Measurements from ENCODE around the gene PIK3C2A. TPM values are rescaled to one million over a fixed set of nuclear protein-coding genes. Genes with fewer than 3 reads are reported as not detected.

PIK3C2A gene
- polyA plus RNA-seq, 1 of the 3 experiments (the other 2 are of a cell fraction) = 9.3 TPM

DNA sequence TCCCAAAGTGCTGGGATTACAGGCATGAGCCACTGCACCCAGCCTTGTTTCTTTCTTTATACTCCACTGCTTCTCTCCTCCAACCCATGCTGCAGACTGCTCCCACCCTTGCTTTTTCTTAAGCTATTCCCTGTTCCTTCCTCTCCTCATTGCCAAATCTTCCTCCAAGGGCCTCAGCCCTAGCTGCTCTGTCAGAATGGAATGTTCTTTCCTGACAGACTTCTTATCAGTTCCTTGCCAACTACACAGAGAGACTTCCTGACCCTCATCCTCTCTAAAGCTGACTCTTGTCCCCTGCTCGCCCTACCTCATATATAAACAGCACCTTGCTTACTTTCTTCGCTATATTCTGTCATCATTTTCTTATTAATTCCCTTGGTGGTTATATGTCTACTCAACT, 16.9 kb upstream of the PIK3C2A start:
- Histone ChIP-seq H3K36me3 (replicated peaks in 1 of 2; ENCODE audit: control insufficient read depth in 1 of 2, insufficient read depth in 2 of 2, low read length in 1 of 2) (no peaks in the 10 kb centered on the region), H4K20me1 (ENCODE audit: insufficient read depth) (no peaks in the 10 kb centered on the region), H3K4me3 (ENCODE audit: low read depth in 2 of 2, low read length in 1 of 2) (no peak overlapping the region), H2AFZ (ENCODE audit: low read depth) (no peak overlapping the region), H3K27me3 (ENCODE audit: insufficient read depth) (no peaks in the 10 kb centered on the region), H3K4me2 (no peak overlapping the region), H3F3A (replicated peaks; ENCODE audit: insufficient read depth) (no peaks in the 10 kb centered on the region), H3K9me3 (no peaks in the 10 kb centered on the region), H3K4me1 (ENCODE audit: control insufficient read depth in 1 of 2, insufficient read depth in 2 of 2, low read depth in 1 of 2, low read length in 1 of 2) (no peaks in the 10 kb centered on the region), H3K79me2 (ENCODE audit: insufficient read depth) (no peaks in the 10 kb centered on the region), H3K9me2 (no peaks in the 10 kb centered on the region), H3K9ac (no peak overlapping the region), H3K27ac (ENCODE audit: low read depth in 2 of 2, low read length in 1 of 2) (no peak overlapping the region)
- TF ChIP-seq, protein P1, sequence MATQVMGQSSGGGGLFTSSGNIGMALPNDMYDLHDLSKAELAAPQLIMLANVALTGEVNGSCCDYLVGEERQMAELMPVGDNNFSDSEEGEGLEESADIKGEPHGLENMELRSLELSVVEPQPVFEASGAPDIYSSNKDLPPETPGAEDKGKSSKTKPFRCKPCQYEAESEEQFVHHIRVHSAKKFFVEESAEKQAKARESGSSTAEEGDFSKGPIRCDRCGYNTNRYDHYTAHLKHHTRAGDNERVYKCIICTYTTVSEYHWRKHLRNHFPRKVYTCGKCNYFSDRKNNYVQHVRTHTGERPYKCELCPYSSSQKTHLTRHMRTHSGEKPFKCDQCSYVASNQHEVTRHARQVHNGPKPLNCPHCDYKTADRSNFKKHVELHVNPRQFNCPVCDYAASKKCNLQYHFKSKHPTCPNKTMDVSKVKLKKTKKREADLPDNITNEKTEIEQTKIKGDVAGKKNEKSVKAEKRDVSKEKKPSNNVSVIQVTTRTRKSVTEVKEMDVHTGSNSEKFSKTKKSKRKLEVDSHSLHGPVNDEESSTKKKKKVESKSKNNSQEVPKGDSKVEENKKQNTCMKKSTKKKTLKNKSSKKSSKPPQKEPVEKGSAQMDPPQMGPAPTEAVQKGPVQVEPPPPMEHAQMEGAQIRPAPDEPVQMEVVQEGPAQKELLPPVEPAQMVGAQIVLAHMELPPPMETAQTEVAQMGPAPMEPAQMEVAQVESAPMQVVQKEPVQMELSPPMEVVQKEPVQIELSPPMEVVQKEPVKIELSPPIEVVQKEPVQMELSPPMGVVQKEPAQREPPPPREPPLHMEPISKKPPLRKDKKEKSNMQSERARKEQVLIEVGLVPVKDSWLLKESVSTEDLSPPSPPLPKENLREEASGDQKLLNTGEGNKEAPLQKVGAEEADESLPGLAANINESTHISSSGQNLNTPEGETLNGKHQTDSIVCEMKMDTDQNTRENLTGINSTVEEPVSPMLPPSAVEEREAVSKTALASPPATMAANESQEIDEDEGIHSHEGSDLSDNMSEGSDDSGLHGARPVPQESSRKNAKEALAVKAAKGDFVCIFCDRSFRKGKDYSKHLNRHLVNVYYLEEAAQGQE (IDR thresholded peaks at IDR 0.05; ENCODE audit: low read depth, low read length) = no peak
- TF ChIP-seq RFX5 (IDR thresholded peaks at IDR 0.05; ENCODE audit: low read length) (no peak), GATA2 (CRISPR knock-in tag; IDR thresholded peaks at IDR 0.05) (no peak), YY1 (IDR thresholded peaks at IDR 0.05; ENCODE audit: low read depth) (no peak), EP300 (IDR thresholded peaks at IDR 0.05; ENCODE audit: borderline replicate concordance in 1 of 2, low read depth in 1 of 2, low read length in 1 of 2) (no peak), TCF12 (IDR thresholded peaks at IDR 0.05) (no peak), MEF2A (IDR thresholded peaks at IDR 0.05; ENCODE audit: borderline replicate concordance, low read depth) (no peak), POLR2AphosphoS5 (IDR thresholded peaks at IDR 0.05; ENCODE audit: low read depth, low read length) (no peak), RAD21 (IDR thresholded peaks at IDR 0.05; ENCODE audit: low read length) (no peak), RXRA (IDR thresholded peaks at IDR 0.05; ENCODE audit: borderline replicate concordance, low read depth) (no peak), FOSL2 (IDR thresholded peaks at IDR 0.05; ENCODE audit: borderline replicate concordance, low read depth) (no peak), FOXJ3 (CRISPR knock-in tag; IDR thresholded peaks at IDR 0.05) (no peak), FOXM1 (IDR thresholded peaks at IDR 0.05; ENCODE audit: low read depth) (no peak), CHD2 (IDR thresholded peaks at IDR 0.05; ENCODE audit: low read length, partially characterized antibody) (no peak)
- TF ChIP-seq, protein P2, sequence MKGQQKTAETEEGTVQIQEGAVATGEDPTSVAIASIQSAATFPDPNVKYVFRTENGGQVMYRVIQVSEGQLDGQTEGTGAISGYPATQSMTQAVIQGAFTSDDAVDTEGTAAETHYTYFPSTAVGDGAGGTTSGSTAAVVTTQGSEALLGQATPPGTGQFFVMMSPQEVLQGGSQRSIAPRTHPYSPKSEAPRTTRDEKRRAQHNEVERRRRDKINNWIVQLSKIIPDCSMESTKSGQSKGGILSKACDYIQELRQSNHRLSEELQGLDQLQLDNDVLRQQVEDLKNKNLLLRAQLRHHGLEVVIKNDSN (IDR thresholded peaks at IDR 0.05; ENCODE audit: borderline replicate concordance, low read depth) = no peak
- TF ChIP-seq, protein P3, sequence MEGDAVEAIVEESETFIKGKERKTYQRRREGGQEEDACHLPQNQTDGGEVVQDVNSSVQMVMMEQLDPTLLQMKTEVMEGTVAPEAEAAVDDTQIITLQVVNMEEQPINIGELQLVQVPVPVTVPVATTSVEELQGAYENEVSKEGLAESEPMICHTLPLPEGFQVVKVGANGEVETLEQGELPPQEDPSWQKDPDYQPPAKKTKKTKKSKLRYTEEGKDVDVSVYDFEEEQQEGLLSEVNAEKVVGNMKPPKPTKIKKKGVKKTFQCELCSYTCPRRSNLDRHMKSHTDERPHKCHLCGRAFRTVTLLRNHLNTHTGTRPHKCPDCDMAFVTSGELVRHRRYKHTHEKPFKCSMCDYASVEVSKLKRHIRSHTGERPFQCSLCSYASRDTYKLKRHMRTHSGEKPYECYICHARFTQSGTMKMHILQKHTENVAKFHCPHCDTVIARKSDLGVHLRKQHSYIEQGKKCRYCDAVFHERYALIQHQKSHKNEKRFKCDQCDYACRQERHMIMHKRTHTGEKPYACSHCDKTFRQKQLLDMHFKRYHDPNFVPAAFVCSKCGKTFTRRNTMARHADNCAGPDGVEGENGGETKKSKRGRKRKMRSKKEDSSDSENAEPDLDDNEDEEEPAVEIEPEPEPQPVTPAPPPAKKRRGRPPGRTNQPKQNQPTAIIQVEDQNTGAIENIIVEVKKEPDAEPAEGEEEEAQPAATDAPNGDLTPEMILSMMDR (IDR thresholded peaks at IDR 0.05) = no peak
- TF ChIP-seq, protein P4, sequence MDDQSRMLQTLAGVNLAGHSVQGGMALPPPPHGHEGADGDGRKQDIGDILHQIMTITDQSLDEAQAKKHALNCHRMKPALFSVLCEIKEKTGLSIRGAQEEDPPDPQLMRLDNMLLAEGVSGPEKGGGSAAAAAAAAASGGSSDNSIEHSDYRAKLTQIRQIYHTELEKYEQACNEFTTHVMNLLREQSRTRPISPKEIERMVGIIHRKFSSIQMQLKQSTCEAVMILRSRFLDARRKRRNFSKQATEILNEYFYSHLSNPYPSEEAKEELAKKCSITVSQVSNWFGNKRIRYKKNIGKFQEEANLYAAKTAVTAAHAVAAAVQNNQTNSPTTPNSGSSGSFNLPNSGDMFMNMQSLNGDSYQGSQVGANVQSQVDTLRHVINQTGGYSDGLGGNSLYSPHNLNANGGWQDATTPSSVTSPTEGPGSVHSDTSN (IDR thresholded peaks at IDR 0.05) = no peak
- no peak for DNase-seq
- ChIA-PET CTCF (no interaction called here), POLR2A (no interaction called here)
- WGBS (ENCODE audit: low lambda C conversion rate) = 97% methylated on average over 2 of the region's 2 CpGs
